A549 treated with CORT108297 at 1 μM for 4 hours (cell line): ENCODE results near the gene OR2A5. TPM values are rescaled to one million over a fixed set of nuclear protein-coding genes. Genes with fewer than 3 reads are reported as not detected.

Experiments
- total RNA-seq: library from RNA; stranded (reverse); fragments of 200-300 nt; extraction: Qiagen RNA extraction; gene quantifications from 5 replicates; pipeline ENCODE4 v1.2.3, GENCODE V29; 2022

Gene OR2A5
- total RNA-seq, result not detected in 5 replicates

GRCh38 chr7:144048648-144049047, at the start of gene OR2A5:
Gene OR2A5, plus strand, starts transcription at chr7:144048948. Its CDS starts 1,454 bp downstream, at chr7:144050402.

GRCh38 chr7:144000020-144000419, 48.7 kb upstream of the OR2A5 start, which contains the start of gene OR6B1:
Gene OR6B1, plus strand, starts transcription at chr7:144000320. Its CDS starts 3,677 bp downstream, at chr7:144003997.

DNA sequence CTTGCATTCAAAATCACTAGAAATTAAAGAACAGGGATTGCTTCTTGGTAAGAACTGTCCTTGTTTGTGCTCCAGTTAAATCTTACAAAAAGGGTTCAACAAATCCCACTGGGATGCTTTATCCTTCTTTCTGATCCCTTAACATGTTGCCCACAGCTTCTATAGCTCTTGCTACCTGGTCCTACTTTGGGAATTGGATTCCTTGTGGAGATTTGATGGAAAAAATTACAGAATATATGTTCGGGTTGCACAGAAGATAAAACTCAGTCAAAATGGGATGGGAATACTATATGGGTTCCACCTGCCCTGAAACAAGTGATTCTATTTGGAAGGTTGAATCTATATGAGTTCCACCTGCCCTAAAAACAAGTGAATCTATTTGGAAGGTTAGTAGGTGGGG, 20.8 kb downstream of the OR2A5 start, which contains the start of gene OR2A25:
OR2A25 (plus strand) TSS at position 301 of the 400 bp plus-strand sequence. CDS start 4,409 bp downstream, outside the sequence.

GRCh38 chr7:144085978-144086377, 37.2 kb downstream of the OR2A5 start, which contains the start of gene OR2A12:
Gene OR2A12, plus strand, starts transcription at chr7:144086278. Its CDS starts 8,830 bp downstream, at chr7:144095108.

Other genes starting within 250 kb of the OR2A5 start
- 14.1 to 21.5 TPM (median 18.5 TPM) in 5 replicates for gene TCAF1, start 146.8 kb upstream of the OR2A5 start, total RNA-seq
- not detected in 5 replicates for gene OR2F2, start 113.7 kb upstream of the OR2A5 start, total RNA-seq
- not detected in 5 replicates for gene OR2F1, start 94.1 kb upstream of the OR2A5 start, total RNA-seq
- gene OR6B1, start 48.6 kb upstream of the OR2A5 start, total RNA-seq, result not detected in 5 replicates
- not detected in 5 replicates for gene OR2A25, start 20.9 kb downstream of the OR2A5 start, total RNA-seq
- gene OR2A12, start 37.3 kb downstream of the OR2A5 start, total RNA-seq, result not detected in 5 replicates
- gene OR2A2, start 60.6 kb downstream of the OR2A5 start, total RNA-seq, result not detected in 5 replicates
- gene OR2A14, start 74.2 kb downstream of the OR2A5 start, total RNA-seq, result not detected in 5 replicates
- gene CTAGE4, start 134.5 kb downstream of the OR2A5 start, total RNA-seq, result not detected in 5 replicates
- 0.20 to 0.42 TPM (median 0.28 TPM) in 5 replicates for gene ARHGEF35, start 146.9 kb downstream of the OR2A5 start, total RNA-seq
- not detected in 5 replicates for gene OR2A42, start 190.7 kb downstream of the OR2A5 start, total RNA-seq
- not detected in 5 replicates for gene OR2A7, start 215.8 kb downstream of the OR2A5 start, total RNA-seq
- 0.03 TPM in 1 of 5 replicates, not detected in the others for gene CTAGE8, start 220.3 kb downstream of the OR2A5 start, total RNA-seq